ACHN (cell line): ENCODE results near the gene GPR12.

Source experiments
- DNase-seq: peaks from one replicate; pipeline ENCODE4 v3.0.0-alpha.2; 2015
- in situ Hi-C: cut with HindIII; loops from 2 replicates; pipeline ENCODE4 v1.10.0; 2017; ENCODE audit warnings: low sequenced_read_pairs, low pct_ligation_motif_present, low pct_unique_long_range_greater_than_20kb

The GPR12 gene

GRCh38 chr13:26709461-26709860, 51.1 kb downstream of the GPR12 start:
- DNase-seq: no peak
- in situ Hi-C loops: no loop called here

- in situ Hi-C loops: no loop called here
These were observed 52.6 kb downstream of the GPR12 start for GRCh38 chr13:26708007-26708297.

GRCh38 chr13:26707122-26708006, 53.2 kb downstream of the GPR12 start:
- peak; percentile 47 for DNase-seq
- in situ Hi-C loops: no loop called here

More at GRCh38 chr13:26708007-26708297, 52.6 kb downstream of the GPR12 start:
- no peak for DNase-seq

GRCh38 chr13:26706381-26706780, 54.2 kb downstream of the GPR12 start:
- no peak for DNase-seq
- in situ Hi-C loops: no loop called here

GRCh38 chr13:26705536-26705935, 55.0 kb downstream of the GPR12 start:
- DNase-seq: no peak
- in situ Hi-C loops: no loop called here
